ENCODE data around the gene CCDC8.
"Not testable (repeated sequence)": the region's sequence is repeated elsewhere in the genome, so short reads cannot be mapped to it uniquely, and the experiment has no call there.

Gene CCDC8

DNA sequence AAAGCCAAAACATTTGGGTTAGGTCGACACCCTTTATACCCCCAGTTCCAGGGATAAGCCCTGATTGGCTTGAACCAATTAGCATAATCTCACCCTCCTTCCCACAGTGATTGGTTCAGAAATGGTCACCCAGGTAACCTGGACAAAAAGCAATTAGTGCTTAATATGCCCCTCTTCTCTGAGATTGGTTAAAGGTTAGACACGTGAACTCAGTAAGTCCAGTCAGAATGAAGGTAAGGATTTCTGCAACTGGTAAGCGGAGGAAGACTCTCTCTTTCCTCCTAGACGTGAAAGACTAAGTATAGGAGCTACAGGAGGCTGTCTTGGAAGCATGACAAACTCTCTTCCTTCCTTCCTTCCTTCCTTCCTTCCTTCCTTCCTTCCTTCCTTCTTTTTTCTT, 16.6 kb upstream of the CCDC8 start:
- H3K27me3 ChIP-seq (ENCODE audit: control insufficient read depth in 1 of 2, insufficient read depth in 2 of 2, low read length in 2 of 2) = peaks cover 19 to 32% of the 10 kb centered on the region in 2 donors
- no peaks in the 10 kb centered on the region for H3K9me3 ChIP-seq (ENCODE audit: control insufficient read depth in 1 of 2, low read length in 2 of 2)
- peaks cover 7% of the 10 kb centered on the region in 2 donors for H3K4me1 ChIP-seq (ENCODE audit: control insufficient read depth in 1 of 2, insufficient read depth in 2 of 2, low read length in 2 of 2)
- H3K4me3 ChIP-seq (ENCODE audit: low read depth in 1 of 2, low read length in 2 of 2) = no peak overlapping the region
- no peak overlapping the region for H3K27ac ChIP-seq (ENCODE audit: low read depth, low read length)
- H3K36me3 ChIP-seq (ENCODE audit: control insufficient read depth in 1 of 2, insufficient read depth in 2 of 2, low read length in 2 of 2) = no peaks in the 10 kb centered on the region
- H3K9ac ChIP-seq (ENCODE audit: low read depth in 1 of 2, low read length in 2 of 2) = no peak overlapping the region

DNA sequence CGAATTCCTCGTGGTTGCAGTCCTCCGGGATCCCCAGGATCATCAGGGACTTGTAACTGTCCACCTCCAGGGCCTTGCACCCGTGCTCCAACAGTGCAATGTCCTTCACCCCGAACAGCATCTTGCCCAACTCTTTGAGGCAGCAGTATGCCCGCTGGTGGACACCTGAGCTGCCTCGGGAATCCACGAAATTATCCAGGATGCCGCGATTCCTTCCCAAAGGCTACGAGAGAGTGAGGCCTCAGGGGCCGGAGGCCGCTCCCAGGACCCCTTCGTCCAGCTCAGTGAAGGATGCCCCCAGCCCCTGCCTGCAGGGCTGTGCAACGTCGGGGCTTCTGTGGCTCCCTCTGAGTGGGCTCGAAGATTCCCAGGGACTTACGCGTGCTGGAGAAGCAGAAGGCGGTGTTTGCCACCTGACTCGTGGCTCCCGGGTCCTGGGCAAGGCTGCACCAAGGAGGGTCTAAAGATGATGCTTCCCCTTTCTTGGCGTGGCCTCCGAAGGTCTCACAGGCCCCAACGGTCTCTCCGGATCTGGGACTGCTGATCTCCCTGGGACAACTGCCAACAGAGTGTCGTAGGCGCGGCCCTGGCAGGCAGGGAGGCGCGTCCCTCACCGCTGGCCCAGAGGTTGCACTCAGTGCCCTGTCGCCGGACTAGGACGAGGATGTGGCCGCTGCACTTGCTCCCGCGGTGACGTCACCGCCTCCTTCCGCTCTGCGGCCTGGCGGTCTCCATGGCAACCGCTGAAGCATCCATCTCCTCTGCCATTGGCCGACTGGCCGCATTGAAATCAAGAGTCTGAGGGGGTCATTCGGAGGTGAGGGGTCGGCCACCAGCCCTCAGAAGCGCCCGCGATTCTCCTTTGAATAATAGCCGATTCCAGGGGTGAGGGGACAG, 15.1 kb upstream of the CCDC8 start, which contains the start of gene PNMA8C:
Gene PNMA8C (minus strand): TSS at position 698 of the 897 bp plus-strand sequence. CDS start 577 bp downstream, at position 121.
- Histone ChIP-seq H3K9ac (ENCODE audit: low read depth in 1 of 2, low read length in 2 of 2) (no peak within 1 kb of the TSS), H3K9me3 (ENCODE audit: control insufficient read depth in 1 of 2, low read length in 2 of 2) (no peaks in the 10 kb centered on the region), H3K4me1 (ENCODE audit: control insufficient read depth in 1 of 2, insufficient read depth in 2 of 2, low read length in 2 of 2) (peaks cover 7% of the 10 kb centered on the region in 2 donors), H3K27ac (ENCODE audit: low read depth, low read length) (no peak within 1 kb of the TSS), H3K4me3 (ENCODE audit: low read depth in 1 of 2, low read length in 2 of 2) (peak within 1 kb of the TSS; percentile 29 to 36), H3K36me3 (ENCODE audit: control insufficient read depth in 1 of 2, insufficient read depth in 2 of 2, low read length in 2 of 2) (no peaks in the 10 kb centered on the region), H3K27me3 (ENCODE audit: control insufficient read depth in 1 of 2, insufficient read depth in 2 of 2, low read length in 2 of 2) (peaks cover 19 to 35% of the 10 kb centered on the region in 2 donors)

DNA sequence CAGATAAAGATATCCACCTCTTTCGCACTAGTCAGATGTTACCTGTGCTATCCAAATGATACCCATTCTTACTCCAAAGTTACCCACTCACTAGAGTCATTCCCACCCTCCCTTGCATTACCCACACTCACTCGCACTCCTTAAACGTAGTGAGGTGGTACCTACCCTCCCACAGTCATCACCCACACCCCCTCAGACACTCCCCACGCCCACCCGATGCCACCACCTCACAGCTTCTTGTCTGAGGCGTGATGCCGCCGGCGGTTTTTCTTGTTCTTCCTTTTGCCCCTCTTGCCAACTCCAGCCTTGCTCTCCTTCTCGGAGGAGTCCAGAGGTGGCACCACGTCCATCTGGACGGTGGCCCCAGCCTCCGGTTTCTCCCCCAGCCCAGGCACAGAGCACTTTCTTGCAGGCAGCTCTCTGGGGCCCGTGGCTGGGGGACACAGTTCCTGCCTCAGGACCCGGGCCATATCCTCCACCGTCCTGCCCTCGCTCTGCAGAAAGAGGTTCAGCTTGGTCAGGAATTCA, 14.2 kb upstream of the CCDC8 start:
- H3K27me3 ChIP-seq (ENCODE audit: control insufficient read depth in 1 of 2, insufficient read depth in 2 of 2, low read length in 2 of 2) = peaks cover 19 to 35% of the 10 kb centered on the region in 2 donors
- H3K9me3 ChIP-seq (ENCODE audit: control insufficient read depth in 1 of 2, low read length in 2 of 2) = no peaks in the 10 kb centered on the region
- H3K9ac ChIP-seq (ENCODE audit: low read depth in 1 of 2, low read length in 2 of 2) = no peak overlapping the region
- H3K36me3 ChIP-seq (ENCODE audit: control insufficient read depth in 1 of 2, insufficient read depth in 2 of 2, low read length in 2 of 2) = no peaks in the 10 kb centered on the region
- no peak overlapping the region for H3K4me3 ChIP-seq (ENCODE audit: low read depth in 1 of 2, low read length in 2 of 2)
- H3K4me1 ChIP-seq (ENCODE audit: control insufficient read depth in 1 of 2, insufficient read depth in 2 of 2, low read length in 2 of 2) = peaks cover 7% of the 10 kb centered on the region in 2 donors
- no peak overlapping the region for H3K27ac ChIP-seq (ENCODE audit: low read depth, low read length)

DNA sequence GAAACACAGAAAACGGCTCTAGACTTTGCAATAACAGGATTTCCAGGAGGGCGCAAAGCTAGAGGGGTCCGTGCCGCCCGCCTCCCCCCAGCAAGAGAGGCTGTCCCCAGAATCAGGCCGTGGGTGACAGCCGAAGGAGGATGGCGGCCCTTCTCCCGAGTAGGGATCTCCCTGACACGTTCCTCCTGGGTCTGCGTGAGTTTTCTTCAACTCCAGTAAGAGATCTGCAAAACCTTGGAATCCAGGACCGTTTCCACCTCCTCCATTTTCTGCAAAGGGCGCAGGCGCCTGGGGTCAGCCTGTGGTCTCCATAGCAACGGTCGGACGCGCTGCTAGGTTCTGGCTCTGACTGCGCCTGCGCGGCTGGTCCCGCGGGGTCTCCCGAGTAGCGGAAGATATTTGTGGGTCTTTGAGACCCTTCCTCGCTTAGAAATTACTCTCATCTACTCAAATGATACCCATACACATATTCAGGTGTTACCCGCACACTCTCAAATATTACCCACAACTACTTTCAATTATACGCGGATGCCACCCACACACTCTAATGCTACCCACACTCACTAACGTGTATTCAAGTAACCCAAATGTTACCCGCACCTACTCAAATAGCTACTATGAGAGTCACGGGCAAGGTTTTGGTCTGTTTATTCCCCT, 13.3 kb upstream of the CCDC8 start:
- Histone ChIP-seq H3K4me3 (ENCODE audit: low read depth in 1 of 2, low read length in 2 of 2) (peak overlapping the region; percentile 56 to 57), H3K27ac (ENCODE audit: low read depth, low read length) (no peak overlapping the region), H3K27me3 (ENCODE audit: control insufficient read depth in 1 of 2, insufficient read depth in 2 of 2, low read length in 2 of 2) (peaks cover 19 to 35% of the 10 kb centered on the region in 2 donors), H3K9ac (ENCODE audit: low read depth in 1 of 2, low read length in 2 of 2) (peak overlapping the region in 1 of 2 donors; percentile 24), H3K4me1 (ENCODE audit: control insufficient read depth in 1 of 2, insufficient read depth in 2 of 2, low read length in 2 of 2) (peaks cover 7% of the 10 kb centered on the region in 2 donors), H3K9me3 (ENCODE audit: control insufficient read depth in 1 of 2, low read length in 2 of 2) (no peaks in the 10 kb centered on the region), H3K36me3 (ENCODE audit: control insufficient read depth in 1 of 2, insufficient read depth in 2 of 2, low read length in 2 of 2) (no peaks in the 10 kb centered on the region)

DNA sequence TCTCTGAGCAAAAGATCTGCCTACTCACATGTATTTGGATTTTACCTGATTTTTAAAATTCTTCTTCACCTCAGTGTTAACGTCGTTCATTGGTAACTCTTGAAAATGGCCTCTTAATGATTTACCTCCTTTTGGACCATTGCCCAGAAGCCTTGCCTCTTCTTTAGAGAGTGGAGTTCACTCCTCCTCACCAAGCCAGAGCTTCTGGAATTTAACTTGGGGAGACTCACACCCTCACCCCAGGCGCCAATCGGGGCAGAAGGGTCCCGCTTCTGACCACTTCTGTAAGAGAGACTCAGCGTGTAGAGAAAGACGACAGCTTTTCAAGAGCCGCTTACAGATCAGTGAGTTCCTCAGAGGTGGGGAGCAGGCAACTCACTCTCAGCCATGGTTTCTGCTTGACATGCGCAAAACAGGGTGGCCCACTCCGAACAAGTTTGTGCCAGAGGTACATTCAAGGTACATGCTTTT, 12.7 kb upstream of the CCDC8 start:
- peak overlapping the region; percentile 56 to 57 for H3K4me3 ChIP-seq (ENCODE audit: low read depth in 1 of 2, low read length in 2 of 2)
- peaks cover 19 to 35% of the 10 kb centered on the region in 2 donors for H3K27me3 ChIP-seq (ENCODE audit: control insufficient read depth in 1 of 2, insufficient read depth in 2 of 2, low read length in 2 of 2)
- H3K9ac ChIP-seq (ENCODE audit: low read depth in 1 of 2, low read length in 2 of 2) = peak overlapping the region in 1 of 2 donors; percentile 24
- no peak overlapping the region for H3K27ac ChIP-seq (ENCODE audit: low read depth, low read length)
- peaks cover 7% of the 10 kb centered on the region in 2 donors for H3K4me1 ChIP-seq (ENCODE audit: control insufficient read depth in 1 of 2, insufficient read depth in 2 of 2, low read length in 2 of 2)
- no peaks in the 10 kb centered on the region for H3K9me3 ChIP-seq (ENCODE audit: control insufficient read depth in 1 of 2, low read length in 2 of 2)
- H3K36me3 ChIP-seq (ENCODE audit: control insufficient read depth in 1 of 2, insufficient read depth in 2 of 2, low read length in 2 of 2) = no peaks in the 10 kb centered on the region

DNA sequence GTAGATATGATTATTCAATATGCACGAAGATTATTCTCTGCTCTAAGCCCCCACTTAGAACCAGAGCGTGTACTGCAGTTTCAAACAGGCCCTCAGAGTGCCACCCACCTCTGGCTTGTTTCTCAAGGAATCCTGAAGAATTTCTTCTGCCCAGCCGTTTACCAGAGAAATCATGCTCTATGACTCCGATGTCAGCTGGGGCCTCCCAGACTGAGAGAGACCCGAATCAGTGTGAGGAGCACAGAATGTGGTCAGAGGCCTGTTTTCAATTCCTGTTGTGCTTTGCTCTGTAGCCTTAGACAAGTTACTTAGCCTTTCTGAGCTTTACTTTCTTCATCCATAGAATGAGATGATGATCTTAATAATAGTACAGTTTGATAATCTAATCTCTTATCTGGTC, 9.8 kb upstream of the CCDC8 start:
- Histone ChIP-seq H3K27ac (ENCODE audit: low read depth, low read length) (no peak overlapping the region), H3K36me3 (ENCODE audit: control insufficient read depth in 1 of 2, insufficient read depth in 2 of 2, low read length in 2 of 2) (no peaks in the 10 kb centered on the region), H3K27me3 (ENCODE audit: control insufficient read depth in 1 of 2, insufficient read depth in 2 of 2, low read length in 2 of 2) (peaks cover 16 to 24% of the 10 kb centered on the region in 2 donors), H3K9me3 (ENCODE audit: control insufficient read depth in 1 of 2, low read length in 2 of 2) (no peaks in the 10 kb centered on the region), H3K9ac (ENCODE audit: low read depth in 1 of 2, low read length in 2 of 2) (no peak overlapping the region), H3K4me3 (ENCODE audit: low read depth in 1 of 2, low read length in 2 of 2) (no peak overlapping the region), H3K4me1 (ENCODE audit: control insufficient read depth in 1 of 2, insufficient read depth in 2 of 2, low read length in 2 of 2) (peaks cover 7% of the 10 kb centered on the region in 2 donors)

DNA sequence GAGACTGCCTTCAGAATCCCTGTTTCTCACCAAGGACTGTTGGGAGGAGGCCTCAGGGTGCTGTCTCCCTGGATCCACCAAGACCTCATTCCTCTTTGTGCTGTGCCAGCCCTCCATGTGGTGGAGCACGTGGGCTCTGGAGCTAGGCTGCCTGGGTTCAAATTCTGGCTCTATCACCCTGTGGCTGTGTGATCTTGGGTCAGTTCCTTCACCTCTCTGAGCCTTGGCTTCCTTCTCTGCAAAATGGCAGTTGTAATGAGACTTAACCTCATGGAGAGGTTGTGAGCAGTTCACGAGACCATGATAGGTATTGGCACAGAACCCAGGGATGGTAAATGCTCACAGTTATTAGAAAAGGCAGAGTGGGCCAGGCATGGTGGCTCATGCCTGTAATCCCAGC, 9.0 kb upstream of the CCDC8 start:
- no peak overlapping the region for H3K4me3 ChIP-seq (ENCODE audit: low read depth in 1 of 2, low read length in 2 of 2)
- H3K27me3 ChIP-seq (ENCODE audit: control insufficient read depth in 1 of 2, insufficient read depth in 2 of 2, low read length in 2 of 2) = peaks cover 15 to 16% of the 10 kb centered on the region in 2 donors
- H3K27ac ChIP-seq (ENCODE audit: low read depth, low read length) = no peak overlapping the region
- no peaks in the 10 kb centered on the region for H3K36me3 ChIP-seq (ENCODE audit: control insufficient read depth in 1 of 2, insufficient read depth in 2 of 2, low read length in 2 of 2)
- no peak overlapping the region for H3K9ac ChIP-seq (ENCODE audit: low read depth in 1 of 2, low read length in 2 of 2)
- peaks cover 7% of the 10 kb centered on the region in 2 donors for H3K4me1 ChIP-seq (ENCODE audit: control insufficient read depth in 1 of 2, insufficient read depth in 2 of 2, low read length in 2 of 2)
- no peaks in the 10 kb centered on the region for H3K9me3 ChIP-seq (ENCODE audit: control insufficient read depth in 1 of 2, low read length in 2 of 2)

DNA sequence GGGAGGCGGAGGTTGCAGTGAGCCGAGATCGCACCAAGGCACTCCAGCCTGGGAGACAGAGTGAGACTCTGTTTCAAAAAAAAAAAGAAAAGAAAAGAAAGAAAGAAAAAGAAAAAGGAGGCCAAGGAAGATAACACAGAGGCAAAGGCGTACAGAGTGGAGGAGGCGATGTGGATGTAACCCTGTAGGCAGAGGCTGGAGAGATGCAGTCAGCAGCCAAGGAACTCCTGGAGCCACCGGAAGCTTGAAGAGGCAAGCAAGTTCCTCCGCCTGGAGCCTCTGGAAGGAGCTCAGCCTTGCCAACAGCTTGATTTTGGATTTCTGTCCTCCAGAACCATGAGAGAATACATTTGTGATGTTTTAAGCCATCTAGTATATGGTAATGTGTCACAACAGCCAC, 6.7 kb upstream of the CCDC8 start:
- Histone ChIP-seq H3K4me3 (ENCODE audit: low read depth in 1 of 2, low read length in 2 of 2) (no peak overlapping the region), H3K9me3 (ENCODE audit: control insufficient read depth in 1 of 2, low read length in 2 of 2) (no peaks in the 10 kb centered on the region), H3K4me1 (ENCODE audit: control insufficient read depth in 1 of 2, insufficient read depth in 2 of 2, low read length in 2 of 2) (no peaks in the 10 kb centered on the region), H3K9ac (ENCODE audit: low read depth in 1 of 2, low read length in 2 of 2) (no peak overlapping the region), H3K27me3 (ENCODE audit: control insufficient read depth in 1 of 2, insufficient read depth in 2 of 2, low read length in 2 of 2) (peaks cover 10 to 14% of the 10 kb centered on the region in 2 donors), H3K27ac (ENCODE audit: low read depth, low read length) (no peak overlapping the region), H3K36me3 (ENCODE audit: control insufficient read depth in 1 of 2, insufficient read depth in 2 of 2, low read length in 2 of 2) (no peaks in the 10 kb centered on the region)

DNA sequence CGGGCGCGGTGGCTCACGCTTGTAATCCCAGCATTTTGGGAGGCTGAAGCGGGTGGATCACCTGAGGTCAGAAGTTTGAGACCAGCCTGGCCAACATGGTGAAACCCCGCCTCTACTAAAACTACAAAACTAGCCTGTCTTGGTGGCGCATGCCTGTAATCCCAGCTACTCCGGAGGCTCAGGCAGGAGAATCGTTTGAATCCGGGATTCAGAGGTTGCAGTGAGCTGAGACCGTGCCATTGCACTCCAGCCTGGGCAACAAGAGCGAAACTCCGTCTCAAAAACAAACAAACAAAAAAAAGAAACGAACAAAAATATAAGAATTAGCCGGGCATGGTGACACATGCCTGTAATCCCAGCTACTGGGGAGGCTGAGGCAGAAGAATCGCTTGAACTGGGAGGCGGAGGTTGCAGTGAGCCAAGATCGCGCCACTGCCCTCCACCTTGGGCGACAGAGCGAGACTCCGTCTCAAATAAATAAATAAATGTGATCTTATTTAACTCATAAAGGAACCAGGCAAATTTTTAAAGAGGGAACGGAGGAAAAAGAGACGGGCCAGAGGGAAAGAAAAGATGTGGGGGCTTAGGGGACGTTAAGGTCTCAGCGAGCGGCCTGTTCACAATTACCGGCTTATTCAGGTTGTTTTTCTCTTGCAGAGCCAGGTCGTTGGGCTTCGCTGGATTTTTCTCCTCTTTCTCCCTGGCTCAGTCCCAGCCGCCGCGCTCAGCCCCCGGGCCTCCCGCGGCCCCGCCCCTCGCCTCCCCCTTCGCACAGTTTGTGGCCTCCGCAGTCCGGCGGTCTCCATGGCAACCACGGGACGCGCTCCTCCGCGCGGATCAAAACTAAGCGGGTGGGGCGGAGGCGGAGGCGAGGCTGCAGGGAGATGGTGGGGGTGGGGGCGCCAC, 2.7 kb upstream of the CCDC8 start:
- not testable (repeated sequence) for H3K9me3 ChIP-seq (ENCODE audit: control insufficient read depth in 1 of 2, low read length in 2 of 2); H3K27ac ChIP-seq (ENCODE audit: low read depth, low read length); H3K36me3 ChIP-seq (ENCODE audit: control insufficient read depth in 1 of 2, insufficient read depth in 2 of 2, low read length in 2 of 2); H3K9ac ChIP-seq (ENCODE audit: low read depth in 1 of 2, low read length in 2 of 2); H3K4me1 ChIP-seq (ENCODE audit: control insufficient read depth in 1 of 2, insufficient read depth in 2 of 2, low read length in 2 of 2)
- Histone ChIP-seq H3K27me3 (ENCODE audit: control insufficient read depth in 1 of 2, insufficient read depth in 2 of 2, low read length in 2 of 2) (peaks cover 34% of the 10 kb centered on the region in 2 donors), H3K4me3 (ENCODE audit: low read depth in 1 of 2, low read length in 2 of 2) (peak overlapping the region in 1 of 2 donors; percentile 8)
